Activated CD8-positive, alpha-beta memory T cell treated with anti-CD3 and anti-CD28 coated beads for 4 hours (primary cell): ENCODE results near the gene RAB27B.

Experiments used
- DNase-seq, 2 donors: peaks; one replicate each; pipeline ENCODE4 v3.0.0-alpha.2; 2020; ENCODE audit warnings: low read depth in 2 of 2

The RAB27B gene

DNA sequence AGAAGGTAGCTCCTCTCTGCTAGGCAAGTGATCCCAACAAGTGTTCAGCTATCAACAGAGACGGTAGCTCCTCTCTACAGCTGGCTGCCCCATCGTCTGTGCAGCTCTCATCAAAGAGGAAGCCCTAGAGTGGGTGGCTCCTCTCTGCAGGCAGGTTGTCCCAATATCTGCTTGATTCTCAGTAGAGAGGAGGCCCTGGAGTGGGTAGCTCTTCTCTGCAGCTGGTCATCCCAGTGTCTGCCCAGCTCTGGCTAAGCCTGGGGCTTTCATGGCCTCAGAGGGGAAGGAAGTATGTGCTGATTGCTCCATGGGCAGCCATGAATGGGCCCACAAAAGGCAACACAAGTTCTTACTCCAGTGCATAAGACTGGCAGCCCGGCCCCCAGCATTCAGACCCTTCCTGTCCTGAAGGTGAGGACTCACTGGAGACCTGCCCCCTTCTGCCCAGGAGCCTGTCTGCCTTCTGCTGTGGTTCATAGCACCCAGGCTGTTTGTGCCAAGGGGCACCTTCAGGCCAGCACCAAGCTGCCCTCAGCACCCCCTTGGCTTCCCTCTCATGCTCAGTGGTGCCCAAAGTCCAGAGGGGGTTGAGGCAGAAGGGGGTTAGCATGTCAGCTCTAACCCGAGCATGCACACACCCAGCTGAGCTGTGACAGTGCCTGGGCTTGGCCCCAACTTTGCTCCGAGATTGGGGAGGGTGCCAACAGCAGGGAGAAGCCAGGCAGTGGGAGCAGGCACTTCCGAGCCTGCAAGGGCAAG lies 82.1 kb downstream of the RAB27B start:
- no peak for DNase-seq

DNA sequence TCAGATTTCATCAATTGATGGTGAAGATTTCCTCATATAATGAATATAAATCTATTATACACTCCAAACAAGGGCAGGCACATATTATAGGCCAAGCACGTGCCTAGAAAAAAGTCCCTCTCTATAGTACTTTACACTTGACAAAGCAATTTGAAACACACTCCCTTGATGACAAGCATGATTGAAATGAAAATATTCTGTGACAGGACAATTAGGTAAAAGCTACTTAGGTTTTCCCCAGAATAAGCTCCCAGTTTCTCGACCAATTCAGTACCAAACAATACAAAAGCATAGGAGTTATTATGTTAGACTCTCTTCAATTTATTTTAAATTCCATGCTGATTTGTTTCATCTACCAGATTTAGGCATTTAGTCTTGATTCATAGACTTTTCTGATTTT lies 83.3 kb downstream of the RAB27B start:
- DNase-seq, result no peak

DNA sequence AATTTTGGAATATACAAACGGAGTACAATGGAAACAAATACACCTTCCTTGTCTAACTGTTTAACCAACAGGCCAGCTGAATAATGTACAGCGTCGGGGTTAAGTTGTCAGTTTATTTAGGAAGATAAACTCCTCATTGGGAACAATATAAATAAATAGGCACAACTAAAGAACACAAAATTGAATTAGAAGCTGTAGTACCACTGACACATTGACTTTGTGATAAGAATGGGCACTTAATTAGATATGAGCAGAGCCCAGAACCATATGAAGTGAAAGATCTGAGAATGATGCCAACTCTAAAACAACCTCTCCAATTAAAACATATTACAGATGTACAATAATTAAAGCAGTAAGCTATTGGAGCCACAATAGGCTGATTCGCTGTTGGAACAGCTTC lies 86.5 kb downstream of the RAB27B start:
- no peak for DNase-seq

DNA sequence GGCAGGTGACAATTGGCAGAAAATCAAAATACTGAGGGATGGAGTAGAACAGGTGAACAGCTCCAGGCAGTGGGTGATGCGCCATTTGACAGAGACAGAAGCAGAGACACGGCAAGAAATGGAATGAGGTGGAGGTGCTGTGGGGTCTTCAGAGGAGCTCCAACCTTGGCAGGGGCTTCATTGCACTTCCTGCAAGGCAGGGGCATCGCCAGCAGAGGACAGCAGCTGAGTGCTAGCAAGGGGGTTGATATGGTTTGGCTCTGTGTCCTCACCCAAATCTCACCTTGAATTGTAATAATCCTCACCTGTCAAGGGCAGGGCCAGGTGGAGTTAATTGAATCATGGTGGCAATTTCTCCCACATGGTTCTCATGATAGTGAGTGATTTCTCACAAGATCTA lies 88.2 kb downstream of the RAB27B start:
- no peak for DNase-seq

DNA sequence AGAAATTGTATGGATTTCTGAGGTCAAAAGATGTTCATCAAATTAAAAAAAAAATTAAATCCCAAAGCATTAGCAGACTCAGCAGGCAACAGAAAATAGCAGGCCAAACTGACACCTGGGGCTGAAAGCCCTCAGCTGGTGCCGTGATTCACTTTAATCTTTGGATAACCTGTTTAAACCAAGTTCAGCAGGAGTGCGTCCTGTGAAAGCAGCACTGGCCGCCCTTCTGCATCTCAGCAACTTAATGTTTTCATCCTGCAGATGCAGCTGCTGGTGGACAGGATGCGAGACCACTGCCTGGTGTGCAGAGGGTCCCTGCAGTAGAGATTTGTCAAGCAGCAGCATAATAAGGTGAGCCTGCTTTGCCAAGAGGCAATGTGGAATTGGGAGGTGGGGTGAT lies 89.8 kb downstream of the RAB27B start:
- no peak for DNase-seq

DNA sequence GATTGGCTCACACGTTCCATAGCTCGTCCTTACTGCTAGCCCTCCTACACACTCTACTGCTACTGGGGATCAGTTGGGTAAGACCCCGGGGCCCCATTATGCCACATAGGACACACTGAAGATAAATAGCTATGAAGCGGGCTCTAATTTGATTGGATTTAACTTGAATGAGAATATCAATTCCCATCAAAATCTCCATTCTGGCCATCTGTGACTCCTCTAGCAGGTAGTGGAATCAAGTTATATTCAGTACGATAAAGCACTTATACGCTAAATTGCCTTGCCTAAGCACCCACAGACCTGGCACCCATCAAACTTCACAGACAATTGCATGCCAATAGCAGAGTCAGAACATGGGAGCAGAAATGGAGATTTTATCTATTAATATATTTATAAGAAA lies 91.1 kb downstream of the RAB27B start:
- no peak for DNase-seq

DNA sequence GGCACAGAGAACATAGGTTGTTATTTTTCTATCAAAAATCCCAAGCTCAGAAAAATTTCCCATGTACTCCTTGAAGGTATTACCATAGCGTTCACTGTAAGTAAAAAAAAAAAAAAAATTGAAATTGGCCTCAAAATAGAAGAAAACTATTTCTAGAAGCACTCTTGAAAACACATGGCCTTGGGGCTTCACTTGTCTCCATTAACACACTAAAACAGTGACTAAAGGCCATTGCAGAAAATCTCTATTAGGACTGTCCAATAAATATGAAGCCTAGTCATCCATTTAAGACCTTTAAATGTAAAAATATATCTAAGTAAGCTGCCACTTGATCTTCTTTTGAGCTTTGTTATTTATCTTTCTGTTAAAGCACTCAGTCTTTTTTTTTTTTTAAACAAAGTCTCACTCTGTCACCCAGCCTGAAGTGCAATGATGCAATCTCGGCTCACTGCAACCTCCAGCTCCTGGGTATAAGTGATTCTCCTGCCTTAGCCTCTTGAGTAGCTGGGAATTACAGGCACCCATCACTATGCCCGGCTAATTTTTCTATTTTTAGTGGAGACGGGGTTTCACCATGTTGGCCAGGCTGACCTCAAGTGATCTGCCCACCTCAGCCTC lies 95.2 kb downstream of the RAB27B start:
- DNase-seq, result no peak

DNA sequence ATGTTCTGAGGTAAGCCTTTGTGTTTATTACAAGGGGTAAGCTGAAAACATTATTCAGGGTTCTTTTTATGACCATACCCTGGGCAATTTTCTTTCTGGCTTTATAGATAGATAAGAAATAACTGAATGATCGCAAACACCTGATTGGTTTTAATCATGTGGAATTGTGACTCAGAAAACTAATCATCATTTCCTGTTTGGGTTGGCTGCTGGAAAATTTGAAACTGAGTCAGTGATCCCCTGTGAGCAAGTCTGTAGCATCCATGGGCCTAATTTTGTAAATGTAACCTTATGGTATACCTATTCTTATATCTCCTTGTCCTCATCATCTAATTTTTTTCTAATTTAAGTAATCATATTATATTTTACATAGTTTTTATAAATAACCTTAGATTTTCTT lies 96.7 kb downstream of the RAB27B start:
- no peak for DNase-seq

DNA sequence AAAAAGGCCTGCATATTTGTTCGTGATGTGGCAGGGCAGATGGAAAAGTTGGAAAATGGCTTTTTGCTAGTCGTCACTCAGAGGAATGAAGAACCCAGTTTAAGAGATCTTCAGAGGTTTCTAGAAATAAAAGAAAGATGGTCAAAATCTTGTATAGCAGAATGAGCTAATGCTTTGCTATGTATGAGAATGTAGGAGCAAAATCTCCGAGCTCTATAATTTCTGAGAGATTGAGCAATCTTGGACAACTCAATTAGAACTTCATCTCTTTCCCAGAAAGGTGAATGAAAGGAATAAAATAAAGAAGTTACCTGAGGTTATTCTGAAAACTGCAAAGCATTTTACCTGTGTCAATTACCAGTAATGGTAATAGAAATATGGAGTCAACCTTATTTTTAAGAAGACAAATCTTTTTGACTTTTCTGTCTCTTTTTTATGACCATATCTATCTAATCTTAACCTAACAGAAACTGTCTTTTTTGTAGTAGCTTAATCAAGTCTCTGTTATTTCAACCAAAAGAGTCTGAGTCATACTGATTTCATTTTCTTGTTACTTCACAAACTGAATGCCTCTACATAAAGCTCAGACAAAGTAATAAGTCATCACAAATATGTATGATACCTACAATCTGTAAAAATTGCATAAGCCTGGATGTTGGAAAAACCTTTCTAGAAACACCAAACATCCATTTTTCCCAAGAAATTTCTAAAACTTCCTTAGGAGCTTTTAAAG lies 98.5 kb downstream of the RAB27B start:
- DNase-seq, result no peak

DNA sequence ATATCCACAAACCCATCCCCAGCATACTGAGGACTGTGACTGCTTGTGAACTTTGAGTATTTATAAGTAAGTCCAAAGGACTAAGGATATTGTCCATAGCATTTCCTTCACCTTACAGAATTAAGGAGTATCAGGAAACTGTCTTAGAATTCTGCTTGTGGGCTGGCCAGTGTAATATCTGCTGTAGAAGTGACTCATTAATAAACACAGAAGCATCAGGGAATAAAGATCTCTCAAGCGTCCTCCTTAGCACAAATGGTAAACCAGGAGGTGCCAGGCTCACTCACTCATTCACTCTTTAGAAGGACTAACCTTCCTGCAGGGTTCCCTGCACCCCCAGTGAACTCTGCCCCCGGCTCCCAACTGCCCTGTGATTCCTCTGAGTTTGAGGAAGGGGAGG lies 100.0 kb downstream of the RAB27B start:
- no peak for DNase-seq

DNA sequence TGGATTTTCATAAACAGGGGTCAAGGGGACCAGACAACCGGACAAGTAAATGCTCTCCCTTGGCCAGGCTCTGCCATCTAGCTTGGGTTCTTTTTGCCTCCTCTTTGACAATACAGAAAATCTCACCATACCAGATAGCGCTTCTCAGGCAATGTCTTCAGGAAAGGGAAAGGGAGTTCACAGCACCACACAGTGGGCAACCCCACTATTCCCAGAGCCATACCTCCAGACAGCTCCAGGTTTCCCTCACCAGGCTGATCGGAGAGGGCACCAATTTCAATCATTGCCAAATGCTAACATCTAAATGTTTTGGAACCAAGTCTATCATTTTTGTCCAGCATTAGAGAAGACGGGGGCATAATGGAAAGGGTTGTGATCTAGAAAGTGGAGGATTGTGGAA lies 102.9 kb downstream of the RAB27B start:
- DNase-seq, result no peak

DNA sequence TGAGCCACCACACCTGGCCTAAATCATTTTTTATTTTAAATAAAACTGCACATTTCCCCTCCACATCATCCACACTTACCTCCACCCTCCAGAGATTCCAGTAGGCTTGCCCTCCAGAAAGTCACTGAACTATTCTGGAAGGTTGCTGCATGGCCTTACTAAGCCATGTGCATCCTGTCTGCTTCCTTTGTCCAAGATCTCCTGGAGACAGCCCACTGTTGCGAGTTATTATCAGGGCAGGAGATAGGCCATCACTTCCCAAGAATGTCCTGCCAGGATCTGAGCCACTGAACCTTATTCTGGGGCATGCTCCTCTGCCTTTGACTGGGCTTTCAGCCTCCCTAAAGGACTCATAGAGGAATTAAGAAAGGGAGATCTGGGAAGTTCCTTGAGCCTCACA lies 104.2 kb downstream of the RAB27B start:
- DNase-seq, result no peak

DNA sequence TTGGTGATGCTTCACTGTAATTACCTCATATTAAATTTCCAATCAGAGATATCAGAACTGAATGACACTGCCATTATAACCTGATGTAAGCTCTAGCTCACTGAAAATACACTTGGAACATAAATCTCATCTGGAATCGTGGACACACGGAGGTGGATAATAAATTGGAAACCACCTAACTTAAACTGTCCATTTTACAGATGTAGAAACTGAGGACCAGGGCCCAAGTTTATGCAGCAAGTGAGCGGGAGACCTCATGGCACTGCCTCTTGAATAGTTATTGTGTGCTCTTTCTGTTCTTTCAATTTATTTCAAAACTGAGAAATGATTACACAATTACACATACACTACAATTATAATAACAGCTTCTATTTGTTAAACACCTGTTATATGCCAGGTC lies 110.2 kb downstream of the RAB27B start:
- no peak for DNase-seq

DNA sequence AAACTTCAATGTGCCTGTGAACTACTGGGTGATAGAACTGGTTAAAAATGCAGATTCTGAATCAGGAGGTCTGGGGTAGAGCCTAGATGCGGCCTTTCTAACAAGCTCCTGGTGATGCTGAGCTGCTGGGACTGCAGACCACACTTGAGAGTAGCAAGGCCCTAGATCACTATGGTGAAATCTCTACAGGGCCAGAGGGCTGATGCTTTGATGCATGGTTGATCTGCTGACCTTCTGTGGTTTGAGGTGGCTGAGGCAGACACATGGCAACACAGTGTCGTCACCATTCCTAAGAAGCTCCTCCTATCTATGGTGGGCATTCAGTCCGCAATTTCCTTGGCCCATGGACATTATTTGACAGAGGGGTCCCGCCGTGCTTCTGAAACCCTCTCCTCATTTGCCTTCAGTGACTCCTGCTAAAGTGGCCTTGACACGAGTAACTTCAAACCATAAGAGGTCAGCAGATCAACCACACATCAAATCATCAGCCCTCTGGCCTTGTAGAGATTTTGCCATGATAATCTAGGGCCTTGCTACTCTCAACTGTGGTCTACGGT lies 111.2 kb downstream of the RAB27B start:
- DNase-seq, result no peak

DNA sequence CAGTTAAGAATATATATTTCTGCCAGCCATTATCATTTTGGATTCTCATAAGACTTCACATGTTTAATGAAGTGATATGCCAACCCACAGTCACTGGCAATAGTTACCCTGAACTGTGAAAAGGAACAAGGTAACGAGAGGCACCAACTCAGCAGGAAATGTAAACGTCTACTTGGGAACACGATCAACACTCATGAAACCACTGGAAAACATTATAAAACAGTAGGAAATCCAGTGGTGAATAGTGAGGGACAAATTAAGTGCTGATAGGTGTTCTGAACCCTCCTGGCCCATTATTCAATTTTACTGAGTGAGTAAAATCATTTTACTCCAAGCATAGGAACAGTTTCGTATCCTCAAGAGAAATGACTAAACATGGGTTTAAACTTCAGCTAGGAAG lies 113.9 kb downstream of the RAB27B start:
- no peak for DNase-seq

DNA sequence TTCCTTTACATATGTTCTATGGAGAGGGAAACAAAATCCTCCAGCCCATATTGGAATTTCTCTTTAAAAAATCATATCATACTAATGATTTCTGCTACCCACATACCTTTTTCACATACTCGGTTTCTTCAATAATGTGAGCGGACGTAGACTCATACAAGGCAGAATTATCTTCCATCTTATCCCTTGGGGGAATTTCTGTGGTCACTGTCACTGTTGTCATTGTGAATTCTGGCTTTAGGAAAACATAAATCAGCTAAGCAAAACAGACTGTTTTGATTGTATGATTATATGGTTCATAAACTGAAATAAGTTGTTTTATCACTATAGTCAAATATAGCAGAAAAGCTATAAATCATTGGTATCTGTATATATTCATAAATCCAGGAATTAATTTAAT lies 114.3 kb downstream of the RAB27B start:
- no peak for DNase-seq
